Measurements from ENCODE around the gene JAKMIP2. TPM values are rescaled to one million over a fixed set of nuclear protein-coding genes. Genes with fewer than 3 reads are reported as not detected.

Gene JAKMIP2
- total and polyA plus RNA-seq, 2 donors (not counting 3 experiments of a cell fraction or from before 2014, with no cell fraction given) = not detected

DNA sequence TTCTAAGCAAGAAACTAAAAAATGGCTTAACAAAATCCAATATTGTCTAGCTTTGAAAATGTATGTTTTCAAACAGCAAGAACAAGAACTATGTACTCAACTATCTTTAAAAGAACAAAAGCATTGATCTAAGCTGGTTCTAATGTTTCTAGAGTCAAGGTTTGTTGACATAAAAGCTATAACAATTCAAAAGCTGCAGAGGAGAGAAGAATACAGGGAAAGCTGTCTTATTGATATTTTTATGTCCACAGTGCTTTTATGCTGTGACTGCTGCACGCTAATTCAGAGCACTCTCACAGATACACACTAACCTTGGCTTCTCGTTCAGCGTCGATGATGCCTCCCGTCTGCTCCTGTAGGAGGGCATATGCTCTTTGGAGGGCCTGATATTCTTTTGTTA lies 143.2 kb downstream of the JAKMIP2 start:
- H3K79me2 ChIP-seq (ENCODE audit: control insufficient read depth, insufficient read depth, low read length) = no peaks in the 10 kb centered on the region
- H3K27me3 ChIP-seq (ENCODE audit: control insufficient read depth in 2 of 2, insufficient read depth in 2 of 2, low read length in 2 of 2) = peaks cover 0 to 4% of the 10 kb centered on the region in 2 experiments
- DNase-seq (ENCODE audit: low read depth, low spot score) = no peak
- no peaks in the 10 kb centered on the region for H3K9me1 ChIP-seq (replicated peaks; ENCODE audit: control insufficient read depth, extremely low read depth, insufficient read depth, low read length)
- H3K27ac ChIP-seq (ENCODE audit: insufficient read depth, low read depth, low read length) = no peak overlapping the region
- ChIA-PET POLR2A (no interaction called here), CTCF (interaction anchor here (1.5 to 1.6 kb wide), 2 partner anchors 10 to 12 kb away, joined by 3 to 11 read pairs; no protein-coding TSS in a partner anchor)
- H4K20me1 ChIP-seq (replicated peaks; ENCODE audit: control insufficient read depth, extremely low read depth, insufficient read depth, low read length) = no peaks in the 10 kb centered on the region
- H3K4me3 ChIP-seq (replicated peaks in 1 of 3; ENCODE audit: insufficient read depth in 1 of 3, low read depth in 1 of 3, low read length in 3 of 3) = no peak overlapping the region
- intact Hi-C loops (cut with micrococcal nuclease) = no loop called here
- no peaks in the 10 kb centered on the region for H3K9me3 ChIP-seq (replicated peaks; ENCODE audit: control insufficient read depth, insufficient read depth, low read length)
- BruUV-seq (replicated peaks) = no TSS peak
- dilution Hi-C loops (cut with MboI; ENCODE audit: extremely low pct_ligation_motif_present, low sequenced_read_pairs) = no loop called here
- no peak for TF ChIP-seq POLR2AphosphoS5 (IDR thresholded peaks at IDR 0.05; ENCODE audit: insufficient read depth, low read depth, low read length)
- TF ChIP-seq MYC (IDR thresholded peaks at IDR 0.05; ENCODE audit: low read depth, low read length) = no peak
- TF ChIP-seq JUN (IDR thresholded peaks at IDR 0.05; ENCODE audit: borderline replicate concordance, insufficient read depth, insufficient read length, low read depth) = no peak
- TF ChIP-seq FOS (IDR thresholded peaks at IDR 0.05; ENCODE audit: borderline replicate concordance, insufficient read depth, low read length) = no peak
- no peak for TF ChIP-seq GATA2 (IDR thresholded peaks at IDR 0.05; ENCODE audit: insufficient read depth, insufficient read length, low read depth, low read length)
- TF ChIP-seq POLR2A (IDR thresholded peaks at IDR 0.05; ENCODE audit: low read depth, low read length) = no peak
- no peak for TF ChIP-seq EZH2 (IDR thresholded peaks at IDR 0.05; ENCODE audit: borderline replicate concordance, low read depth, low read length, severe bottlenecking)
- TF ChIP-seq MAX (IDR thresholded peaks at IDR 0.05; ENCODE audit: insufficient read depth, insufficient read length) = no peak
- TF ChIP-seq, protein P1, sequence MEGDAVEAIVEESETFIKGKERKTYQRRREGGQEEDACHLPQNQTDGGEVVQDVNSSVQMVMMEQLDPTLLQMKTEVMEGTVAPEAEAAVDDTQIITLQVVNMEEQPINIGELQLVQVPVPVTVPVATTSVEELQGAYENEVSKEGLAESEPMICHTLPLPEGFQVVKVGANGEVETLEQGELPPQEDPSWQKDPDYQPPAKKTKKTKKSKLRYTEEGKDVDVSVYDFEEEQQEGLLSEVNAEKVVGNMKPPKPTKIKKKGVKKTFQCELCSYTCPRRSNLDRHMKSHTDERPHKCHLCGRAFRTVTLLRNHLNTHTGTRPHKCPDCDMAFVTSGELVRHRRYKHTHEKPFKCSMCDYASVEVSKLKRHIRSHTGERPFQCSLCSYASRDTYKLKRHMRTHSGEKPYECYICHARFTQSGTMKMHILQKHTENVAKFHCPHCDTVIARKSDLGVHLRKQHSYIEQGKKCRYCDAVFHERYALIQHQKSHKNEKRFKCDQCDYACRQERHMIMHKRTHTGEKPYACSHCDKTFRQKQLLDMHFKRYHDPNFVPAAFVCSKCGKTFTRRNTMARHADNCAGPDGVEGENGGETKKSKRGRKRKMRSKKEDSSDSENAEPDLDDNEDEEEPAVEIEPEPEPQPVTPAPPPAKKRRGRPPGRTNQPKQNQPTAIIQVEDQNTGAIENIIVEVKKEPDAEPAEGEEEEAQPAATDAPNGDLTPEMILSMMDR (IDR thresholded peaks at IDR 0.05; ENCODE audit: extremely low read depth in 1 of 2, insufficient read depth in 1 of 2, low read depth in 1 of 2, low read length in 2 of 2) = no peak
- H3K4me1 ChIP-seq (ENCODE audit: control insufficient read depth, extremely low read depth, insufficient read depth, low read length) = no peaks in the 10 kb centered on the region
- H3K4me2 ChIP-seq (ENCODE audit: insufficient read depth, low read length) = no peak overlapping the region
- FAIRE-seq = no peak
- no peaks in the 10 kb centered on the region for H3K36me3 ChIP-seq (ENCODE audit: control insufficient read depth in 2 of 2, extremely low read depth in 1 of 2, insufficient read depth in 2 of 2, low read length in 2 of 2)
- H2AFZ ChIP-seq (ENCODE audit: low read depth, low read length) = no peak overlapping the region
- no peak overlapping the region for H3K9ac ChIP-seq (replicated peaks; ENCODE audit: extremely low read depth, insufficient read depth, low read length)
